Measurements from ENCODE around the gene ZBTB46. TPM values are rescaled to one million over a fixed set of nuclear protein-coding genes. Genes with fewer than 3 reads are reported as not detected.

ZBTB46 gene
- total and polyA plus RNA-seq, 5 donors from 2014 or later: 0.03 to 0.49 (median 0.09) TPM; not detected in 2

DNA sequence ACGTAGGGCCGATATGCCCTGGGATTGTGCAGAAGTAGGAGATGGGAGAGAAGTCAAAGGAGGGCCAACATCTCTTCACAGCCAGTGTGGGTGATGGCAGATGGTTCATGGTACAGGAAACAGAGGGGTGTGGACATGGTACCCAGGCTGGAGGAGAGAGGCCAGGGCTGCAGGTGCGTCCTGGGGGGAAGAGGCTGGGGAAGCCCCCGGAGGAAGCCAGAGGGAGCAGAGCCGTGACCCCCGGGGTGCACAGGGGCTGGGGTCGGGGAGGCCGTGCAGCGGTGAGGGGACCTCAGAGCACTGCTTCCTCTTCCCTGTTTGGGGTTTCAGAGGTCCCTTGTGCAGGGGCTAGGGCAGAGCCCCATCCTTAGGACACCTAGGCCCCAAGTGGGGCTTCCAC lies 11.2 kb upstream of the ZBTB46 start:
- Mint-ChIP-seq H3K36me3 (no peaks in the 10 kb centered on the region), H3K4me3 (no peak overlapping the region), H3K27me3 (peaks cover 36% of the 10 kb centered on the region), H3K9me3 (no peaks in the 10 kb centered on the region), H3K4me1 (peaks cover 0 to 15% (median 4%) of the 10 kb centered on the region in 4 donors), H3K27ac (peak overlapping the region in 1 of 3 donors; percentile 55)
- Histone ChIP-seq H3K27me3 (ENCODE audit: control insufficient read depth, insufficient read depth, low read length) (peaks cover 8% of the 10 kb centered on the region), H3K4me3 (ENCODE audit: low read depth, low read length) (no peak overlapping the region), H3K4me1 (ENCODE audit: control insufficient read depth, insufficient read depth, low read length, poor library complexity, severe bottlenecking) (peaks cover 21% of the 10 kb centered on the region), H3K9me3 (ENCODE audit: control insufficient read depth in 2 of 2, low read length in 2 of 2) (no peaks in the 10 kb centered on the region), H3K27ac (ENCODE audit: insufficient read depth, low read length, poor library complexity, severe bottlenecking) (no peak overlapping the region), H3K36me3 (ENCODE audit: control insufficient read depth, insufficient read depth, low read length) (no peaks in the 10 kb centered on the region)
- ATAC-seq (ENCODE audit: low read depth in 2 of 2) (peak in 1 of 2 donors; percentile 21), DNase-seq (no peak)

DNA sequence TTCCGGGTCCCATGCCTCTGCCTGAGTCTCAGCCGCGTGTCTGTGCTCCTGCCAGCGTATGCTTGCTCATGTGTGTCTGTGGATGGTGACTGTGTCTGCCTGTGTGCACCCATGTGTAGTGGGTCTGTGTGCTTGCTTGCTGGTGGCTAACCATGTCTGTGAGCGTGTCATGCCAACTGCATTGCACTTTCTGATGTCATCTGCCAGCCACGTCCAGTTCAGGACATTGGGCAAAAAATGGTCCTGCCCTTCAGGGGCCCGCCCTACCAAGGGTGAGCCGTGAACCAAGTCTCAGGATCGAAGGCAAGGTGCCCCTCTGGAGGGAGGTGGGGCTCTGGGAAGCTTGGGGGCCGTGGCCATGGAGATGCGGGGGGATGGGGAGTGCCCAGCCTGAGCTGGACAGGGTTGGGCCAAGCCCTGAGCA lies 9.4 kb upstream of the ZBTB46 start:
- Mint-ChIP-seq H3K4me1 (peaks cover 0 to 12% (median 4%) of the 10 kb centered on the region in 4 donors), H3K4me3 (no peak overlapping the region), H3K27me3 (peaks cover 32% of the 10 kb centered on the region), H3K36me3 (no peaks in the 10 kb centered on the region), H3K27ac (no peak overlapping the region), H3K9me3 (no peaks in the 10 kb centered on the region)
- H3K4me1 ChIP-seq (ENCODE audit: control insufficient read depth, insufficient read depth, low read length, poor library complexity, severe bottlenecking): peaks cover 16% of the 10 kb centered on the region
- H3K27ac ChIP-seq (ENCODE audit: insufficient read depth, low read length, poor library complexity, severe bottlenecking): no peak overlapping the region
- no peaks in the 10 kb centered on the region for H3K9me3 ChIP-seq (ENCODE audit: control insufficient read depth in 2 of 2, low read length in 2 of 2)
- no peak overlapping the region for H3K4me3 ChIP-seq (ENCODE audit: low read depth, low read length)
- DNase-seq (no peak), ATAC-seq (ENCODE audit: low read depth in 2 of 2) (no peak)
- H3K27me3 ChIP-seq (ENCODE audit: control insufficient read depth, insufficient read depth, low read length): peaks cover 2% of the 10 kb centered on the region
- no peaks in the 10 kb centered on the region for H3K36me3 ChIP-seq (ENCODE audit: control insufficient read depth, insufficient read depth, low read length)

DNA sequence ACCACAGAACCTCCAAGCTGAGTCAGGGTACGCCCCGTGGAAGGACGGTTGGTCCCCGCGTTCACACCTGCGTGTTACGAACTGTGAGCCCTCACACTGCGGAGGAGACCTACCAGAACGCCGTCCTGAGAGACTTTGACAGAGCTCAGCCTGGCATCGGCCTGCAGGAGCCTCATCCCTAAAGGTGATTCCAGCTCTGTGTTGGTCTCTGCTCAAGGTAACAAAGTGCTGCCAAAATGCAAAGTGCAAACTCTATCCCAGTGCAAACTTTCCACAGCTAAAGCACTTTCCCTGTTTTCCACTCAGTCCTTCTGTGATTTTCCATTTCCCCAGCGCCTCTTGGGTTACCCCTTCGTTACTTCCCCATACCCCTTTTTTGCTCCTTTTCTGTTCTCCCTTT lies 8.6 kb upstream of the ZBTB46 start:
- Mint-ChIP-seq H3K36me3 (no peaks in the 10 kb centered on the region), H3K27me3 (peaks cover 24% of the 10 kb centered on the region), H3K4me1 (peaks cover 0 to 9% (median 4%) of the 10 kb centered on the region in 4 donors), H3K4me3 (peak overlapping the region in 1 of 4 donors; percentile 38), H3K9me3 (no peaks in the 10 kb centered on the region), H3K27ac (no peak overlapping the region)
- H3K4me1 ChIP-seq (ENCODE audit: control insufficient read depth, insufficient read depth, low read length, poor library complexity, severe bottlenecking): peaks cover 12% of the 10 kb centered on the region
- H3K9me3 ChIP-seq (ENCODE audit: control insufficient read depth in 2 of 2, low read length in 2 of 2): no peaks in the 10 kb centered on the region
- H3K4me3 ChIP-seq (ENCODE audit: low read depth, low read length): no peak overlapping the region
- ATAC-seq (ENCODE audit: low read depth in 2 of 2) (no peak), DNase-seq (no peak)
- no peak overlapping the region for H3K27ac ChIP-seq (ENCODE audit: insufficient read depth, low read length, poor library complexity, severe bottlenecking)
- no peaks in the 10 kb centered on the region for H3K36me3 ChIP-seq (ENCODE audit: control insufficient read depth, insufficient read depth, low read length)
- no peaks in the 10 kb centered on the region for H3K27me3 ChIP-seq (ENCODE audit: control insufficient read depth, insufficient read depth, low read length)

DNA sequence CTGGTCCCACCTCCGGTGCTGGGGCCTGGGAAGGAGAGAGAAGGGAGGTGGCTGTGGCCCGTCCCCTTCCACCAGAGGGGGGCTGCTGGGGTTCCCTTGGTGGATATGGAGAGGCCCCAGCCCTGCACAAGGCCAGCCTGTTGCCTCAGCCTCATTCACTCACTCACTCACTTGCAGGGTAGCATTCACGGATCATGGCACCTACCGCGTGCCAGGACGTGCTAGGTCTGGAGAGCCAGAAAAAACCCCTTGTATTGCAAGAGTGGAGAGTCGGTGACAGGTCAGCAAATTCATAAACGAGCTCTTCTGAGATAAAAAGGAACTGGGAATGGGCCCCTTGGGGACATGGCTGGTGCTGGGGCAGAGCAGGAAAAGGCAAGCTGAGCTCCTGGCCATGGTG lies 6.4 kb upstream of the ZBTB46 start:
- Mint-ChIP-seq H3K4me3 (no peak overlapping the region), H3K9me3 (no peaks in the 10 kb centered on the region), H3K36me3 (no peaks in the 10 kb centered on the region), H3K4me1 (peaks cover 0 to 7% (median 4%) of the 10 kb centered on the region in 4 donors), H3K27ac (no peak overlapping the region), H3K27me3 (peaks cover 16% of the 10 kb centered on the region)
- Histone ChIP-seq H3K27me3 (ENCODE audit: control insufficient read depth, insufficient read depth, low read length) (no peaks in the 10 kb centered on the region), H3K36me3 (ENCODE audit: control insufficient read depth, insufficient read depth, low read length) (no peaks in the 10 kb centered on the region), H3K27ac (ENCODE audit: insufficient read depth, low read length, poor library complexity, severe bottlenecking) (no peak overlapping the region), H3K4me3 (ENCODE audit: low read depth, low read length) (no peak overlapping the region), H3K4me1 (ENCODE audit: control insufficient read depth, insufficient read depth, low read length, poor library complexity, severe bottlenecking) (no peaks in the 10 kb centered on the region), H3K9me3 (ENCODE audit: control insufficient read depth in 2 of 2, low read length in 2 of 2) (no peaks in the 10 kb centered on the region)
- no peak for ATAC-seq (ENCODE audit: low read depth in 2 of 2)
- no peak for DNase-seq

DNA sequence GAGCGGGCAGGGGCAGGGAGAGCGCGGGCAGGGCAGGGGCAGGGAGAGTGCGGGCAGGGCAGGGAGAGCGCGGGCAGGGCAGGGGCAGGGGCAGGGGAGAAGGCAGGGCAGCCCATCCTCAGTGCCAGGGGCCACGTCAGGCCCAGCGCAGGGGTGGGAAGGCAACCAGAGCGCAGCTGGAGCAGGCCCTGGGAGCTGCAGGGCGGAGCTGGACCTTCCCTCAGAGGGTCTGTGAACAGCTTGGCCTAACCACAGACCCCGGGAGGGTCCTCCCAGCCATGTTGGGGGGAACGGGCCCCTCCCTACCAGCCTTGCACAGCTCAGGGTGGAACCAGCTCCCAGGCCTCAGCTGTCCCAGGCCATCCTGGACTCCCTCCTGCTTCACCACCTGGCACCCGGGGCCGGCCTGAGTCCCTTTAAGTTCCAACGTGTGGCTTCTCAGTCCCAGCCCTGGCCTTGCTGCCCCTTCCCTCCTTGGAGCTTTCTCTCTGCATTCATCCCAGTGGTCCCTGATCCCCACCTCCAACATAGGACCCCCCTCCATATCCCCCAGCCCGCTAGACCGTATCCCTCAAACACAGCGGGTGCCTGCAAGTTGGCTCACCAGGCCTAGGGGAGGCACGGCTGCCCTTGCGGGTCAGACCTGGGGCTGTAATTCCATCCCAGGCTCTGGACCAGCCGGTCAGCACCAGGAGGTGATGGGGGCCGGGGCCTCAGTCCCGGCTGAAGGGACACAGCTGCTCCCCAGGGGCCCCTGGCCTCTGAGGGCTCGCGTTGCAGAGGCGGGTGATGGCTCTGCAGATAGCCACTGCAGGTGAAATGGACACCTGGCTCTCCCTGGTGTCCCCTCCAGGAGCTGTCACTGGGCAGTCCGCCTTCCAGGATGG lies 5.6 kb upstream of the ZBTB46 start:
- Mint-ChIP-seq H3K4me1 (peaks cover 0 to 5% (median 2%) of the 10 kb centered on the region in 4 donors), H3K4me3 (no peak overlapping the region), H3K27me3 (peaks cover 16% of the 10 kb centered on the region), H3K27ac (no peak overlapping the region), H3K9me3 (no peaks in the 10 kb centered on the region), H3K36me3 (no peaks in the 10 kb centered on the region)
- H3K27ac ChIP-seq (ENCODE audit: insufficient read depth, low read length, poor library complexity, severe bottlenecking): no peak overlapping the region
- peaks cover 3% of the 10 kb centered on the region for H3K4me1 ChIP-seq (ENCODE audit: control insufficient read depth, insufficient read depth, low read length, poor library complexity, severe bottlenecking)
- no peak overlapping the region for H3K4me3 ChIP-seq (ENCODE audit: low read depth, low read length)
- DNase-seq: no peak
- H3K27me3 ChIP-seq (ENCODE audit: control insufficient read depth, insufficient read depth, low read length): no peaks in the 10 kb centered on the region
- H3K9me3 ChIP-seq (ENCODE audit: control insufficient read depth in 2 of 2, low read length in 2 of 2): no peaks in the 10 kb centered on the region
- H3K36me3 ChIP-seq (ENCODE audit: control insufficient read depth, insufficient read depth, low read length): no peaks in the 10 kb centered on the region
- ATAC-seq (ENCODE audit: low read depth in 2 of 2): no peak

DNA sequence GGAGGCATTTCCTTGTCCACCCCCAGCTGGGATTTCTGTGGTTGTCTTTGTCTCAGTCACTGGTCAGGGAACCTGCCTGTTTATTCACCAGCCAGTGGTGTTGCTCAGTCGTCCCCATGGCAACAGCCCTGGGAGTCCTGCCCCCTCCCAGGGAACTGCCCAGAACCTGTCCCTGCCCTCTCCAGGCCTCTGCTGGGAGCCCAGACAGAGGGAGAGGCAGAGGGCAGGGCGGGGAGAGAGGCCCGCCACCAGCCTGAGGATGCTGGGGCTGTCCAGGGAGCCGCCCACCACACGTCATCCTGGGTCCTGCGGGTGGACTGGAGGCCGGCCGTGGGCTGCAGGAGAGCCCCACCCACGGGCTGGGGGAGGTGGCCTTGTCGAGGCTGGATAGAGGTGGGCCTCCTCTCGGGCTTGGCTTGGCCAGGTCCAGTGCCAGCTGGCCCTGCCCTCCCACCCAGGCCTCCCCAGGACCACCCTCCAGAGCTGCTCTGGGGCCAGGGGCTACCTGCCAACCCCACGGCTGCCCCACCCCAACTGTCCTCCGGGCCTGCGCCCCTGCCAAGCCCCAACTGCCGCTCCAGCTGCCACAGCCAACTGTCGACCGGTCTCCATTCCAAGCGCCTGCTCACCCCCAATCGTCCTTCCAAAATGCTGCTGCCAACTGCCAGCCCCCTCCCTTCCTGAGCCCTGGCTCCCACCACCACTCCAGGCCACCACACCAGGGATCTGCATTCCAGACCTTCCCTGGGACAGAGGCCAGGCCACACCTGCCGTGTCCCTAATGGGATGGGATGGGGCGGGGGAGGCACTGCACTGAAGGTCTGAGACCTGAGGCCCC lies 4.2 kb upstream of the ZBTB46 start:
- no peak for DNase-seq
- Mint-ChIP-seq H3K27me3 (peaks cover 16% of the 10 kb centered on the region), H3K27ac (no peak overlapping the region), H3K36me3 (no peaks in the 10 kb centered on the region), H3K4me1 (peaks cover 0 to 5% (median 2%) of the 10 kb centered on the region in 4 donors), H3K9me3 (no peaks in the 10 kb centered on the region), H3K4me3 (no peak overlapping the region)
- H3K4me1 ChIP-seq (ENCODE audit: control insufficient read depth, insufficient read depth, low read length, poor library complexity, severe bottlenecking): peaks cover 7% of the 10 kb centered on the region
- no peak overlapping the region for H3K4me3 ChIP-seq (ENCODE audit: low read depth, low read length)
- no peak for ATAC-seq (ENCODE audit: low read depth in 2 of 2)
- H3K9me3 ChIP-seq (ENCODE audit: control insufficient read depth in 2 of 2, low read length in 2 of 2): no peaks in the 10 kb centered on the region
- no peaks in the 10 kb centered on the region for H3K36me3 ChIP-seq (ENCODE audit: control insufficient read depth, insufficient read depth, low read length)
- H3K27me3 ChIP-seq (ENCODE audit: control insufficient read depth, insufficient read depth, low read length): no peaks in the 10 kb centered on the region
- H3K27ac ChIP-seq (ENCODE audit: insufficient read depth, low read length, poor library complexity, severe bottlenecking): no peak overlapping the region

DNA sequence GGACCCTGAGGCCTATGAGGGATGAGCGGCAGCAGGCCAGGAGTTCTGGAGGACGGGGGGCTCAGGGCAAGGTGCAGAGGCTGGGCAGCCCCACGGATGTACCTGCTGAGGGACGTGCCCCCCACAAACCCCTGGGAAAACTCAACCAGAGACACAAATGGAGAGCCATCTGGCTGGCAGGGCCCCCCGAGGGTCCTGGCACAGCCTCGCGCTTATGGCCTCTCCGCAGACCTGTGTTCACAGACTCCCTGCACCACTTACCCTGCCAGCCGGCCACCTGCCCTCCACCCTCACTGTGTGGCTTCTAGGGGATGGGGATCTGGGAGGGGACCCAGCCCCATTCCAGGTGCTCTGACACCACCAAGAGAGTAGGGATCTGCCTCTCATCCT lies 3.4 kb upstream of the ZBTB46 start:
- H3K36me3 ChIP-seq (ENCODE audit: control insufficient read depth, insufficient read depth, low read length): no peaks in the 10 kb centered on the region
- H3K36me3 Mint-ChIP-seq: no peaks in the 10 kb centered on the region
- no peak overlapping the region for H3K4me3 ChIP-seq (ENCODE audit: low read depth, low read length)
- ATAC-seq (ENCODE audit: low read depth in 2 of 2) (no peak), DNase-seq (no peak)
- H3K4me1 ChIP-seq (ENCODE audit: control insufficient read depth, insufficient read depth, low read length, poor library complexity, severe bottlenecking): peaks cover 14% of the 10 kb centered on the region
- peaks cover 6% of the 10 kb centered on the region for H3K27me3 ChIP-seq (ENCODE audit: control insufficient read depth, insufficient read depth, low read length)
- no peaks in the 10 kb centered on the region for H3K9me3 ChIP-seq (ENCODE audit: control insufficient read depth in 2 of 2, low read length in 2 of 2)
- H3K27ac ChIP-seq (ENCODE audit: insufficient read depth, low read length, poor library complexity, severe bottlenecking): no peak overlapping the region
- peaks cover 24% of the 10 kb centered on the region for H3K27me3 Mint-ChIP-seq
- no peaks in the 10 kb centered on the region for H3K9me3 Mint-ChIP-seq
- H3K4me1 Mint-ChIP-seq: peaks cover 6 to 12% (median 8%) of the 10 kb centered on the region in 4 donors
- no peak overlapping the region for H3K27ac Mint-ChIP-seq
- no peak overlapping the region for H3K4me3 Mint-ChIP-seq
